NCI-H2029 treated with DMSO at 0.1 percent for 48 hours (cell line): ENCODE results near the gene ATP10B.
"Not testable (repeated sequence)": the region's sequence is repeated elsewhere in the genome, so short reads cannot be mapped to it uniquely, and the experiment has no call there.

Source experiments
- DNase-seq: peaks from one replicate; lab custom pipeline; 2025; lab: John Stamatoyannopoulos, UW

The ATP10B gene

GRCh38 chr5:160852049-160852448 lies at the start of gene ATP10B:
Gene ATP10B (minus strand): TSS chr5:160852211. CDS start chr5:160688074, 164,137 bp downstream.
- no peak for DNase-seq

- DNase-seq: no peak
These were observed 49.6 kb upstream of the ATP10B start for GRCh38 chr5:160901656-160902055.

DNA sequence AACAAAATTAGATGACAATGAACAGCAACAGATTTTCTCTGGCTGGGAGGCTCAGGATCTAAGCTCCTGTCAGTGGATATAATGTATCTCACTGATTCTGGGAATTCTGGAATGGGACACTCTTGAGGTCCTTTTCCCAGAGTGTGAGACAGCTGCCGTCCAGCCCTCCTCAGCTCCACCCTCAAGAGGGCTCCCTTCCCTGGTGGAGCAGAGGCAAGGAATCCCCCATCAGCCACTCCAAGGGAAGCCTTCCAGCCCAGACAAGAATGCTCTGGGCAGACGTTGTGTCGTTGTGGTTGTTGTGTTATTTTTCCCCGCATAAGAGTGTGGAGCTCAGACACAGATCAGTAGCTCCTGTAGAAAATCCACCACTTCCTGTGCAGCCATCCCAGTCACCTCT lies 47.7 kb upstream of the ATP10B start:
- no peak for DNase-seq

DNA sequence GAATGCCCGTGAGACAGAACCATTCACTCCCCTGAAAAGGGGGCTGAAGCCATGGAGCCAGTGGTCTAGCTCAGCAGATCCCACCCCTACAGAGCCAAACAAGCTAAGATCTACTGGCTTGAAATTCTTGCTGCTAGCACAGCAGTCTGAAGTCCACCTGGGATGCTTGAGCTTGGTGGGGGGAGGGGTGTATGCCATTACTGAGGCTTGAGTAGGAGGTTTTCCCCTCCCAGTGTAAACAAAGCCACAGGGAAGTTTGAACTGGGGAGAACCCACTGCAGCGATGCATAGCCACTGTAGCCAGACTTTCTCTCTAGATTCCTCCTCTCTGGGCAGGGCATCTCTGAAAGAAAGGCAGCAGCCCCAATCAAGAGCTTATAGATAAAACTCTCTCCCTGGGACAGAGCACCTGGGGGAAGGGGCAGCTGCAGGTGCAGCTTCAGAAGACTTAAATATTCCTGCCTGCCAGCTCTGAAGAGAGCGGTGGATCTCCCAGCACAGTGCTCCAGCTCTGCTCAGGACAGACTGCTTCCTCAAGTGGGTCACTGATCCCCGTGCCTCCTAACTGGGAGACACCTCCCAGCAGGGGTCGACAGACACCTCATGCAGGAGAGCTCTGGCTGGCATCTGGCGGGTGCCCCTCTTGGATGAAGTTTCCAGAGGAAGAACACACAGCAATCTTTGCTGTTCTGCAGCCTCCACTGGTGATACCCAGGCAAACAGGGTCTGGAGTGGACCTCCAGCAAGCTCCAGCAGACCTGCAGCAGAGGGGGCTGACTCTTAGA lies 41.4 kb upstream of the ATP10B start:
- DNase-seq: not testable (repeated sequence)

GRCh38 chr5:160887780-160888179 lies 35.8 kb upstream of the ATP10B start:
- no peak for DNase-seq

DNA sequence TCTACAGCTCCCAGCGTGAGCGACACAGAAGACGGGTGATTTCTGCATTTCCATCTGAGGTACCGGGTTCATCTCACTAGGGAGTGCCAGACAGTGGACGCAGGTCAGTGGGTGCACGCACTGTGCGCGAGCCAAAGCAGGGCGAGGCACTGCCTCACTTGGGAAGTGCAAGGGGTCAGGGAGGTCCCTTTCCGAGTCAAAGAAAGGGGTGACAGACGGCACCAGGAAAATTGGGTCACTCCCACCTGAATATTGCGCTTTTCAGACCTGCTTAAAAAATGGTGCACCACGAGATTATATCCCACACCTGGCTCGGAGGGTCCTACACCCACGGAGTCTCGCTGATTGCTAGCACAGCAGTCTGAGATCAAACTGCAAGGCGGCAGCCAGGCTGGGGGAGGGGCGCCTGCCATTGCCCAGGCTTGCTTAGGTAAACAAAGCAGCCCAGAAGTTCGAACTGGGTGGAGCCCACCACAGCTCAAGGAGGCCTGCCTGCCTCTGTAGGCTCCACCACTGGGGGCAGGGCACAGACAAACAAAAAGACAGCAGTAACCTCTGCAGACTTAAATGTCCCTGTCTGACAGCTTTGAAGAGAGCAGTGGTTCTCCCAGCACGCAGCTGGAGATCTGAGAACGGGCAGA lies 21.7 kb upstream of the ATP10B start:
- not testable (repeated sequence) for DNase-seq

- DNase-seq: no peak
These were observed 18.0 kb upstream of the ATP10B start for GRCh38 chr5:160869989-160870521.

DNA sequence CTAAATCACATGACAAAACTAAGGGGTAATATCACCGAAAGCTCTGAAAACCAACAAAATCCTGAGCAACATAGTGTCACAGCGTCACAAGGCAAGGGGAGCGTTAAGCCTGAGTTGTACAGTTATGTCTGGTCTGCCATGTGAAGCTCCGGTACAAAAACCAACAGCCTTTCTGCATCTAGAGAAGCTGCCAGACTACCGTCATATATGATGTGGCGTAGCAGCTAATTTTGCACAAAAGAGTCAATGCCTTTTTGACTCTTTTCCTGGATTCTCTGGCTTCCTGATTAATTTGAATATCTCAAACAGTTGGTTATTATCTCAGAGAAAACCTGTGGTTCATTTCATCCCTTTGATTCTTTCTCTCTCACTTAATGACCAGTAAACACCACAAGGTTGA lies 16.0 kb upstream of the ATP10B start:
- DNase-seq: no peak

DNA sequence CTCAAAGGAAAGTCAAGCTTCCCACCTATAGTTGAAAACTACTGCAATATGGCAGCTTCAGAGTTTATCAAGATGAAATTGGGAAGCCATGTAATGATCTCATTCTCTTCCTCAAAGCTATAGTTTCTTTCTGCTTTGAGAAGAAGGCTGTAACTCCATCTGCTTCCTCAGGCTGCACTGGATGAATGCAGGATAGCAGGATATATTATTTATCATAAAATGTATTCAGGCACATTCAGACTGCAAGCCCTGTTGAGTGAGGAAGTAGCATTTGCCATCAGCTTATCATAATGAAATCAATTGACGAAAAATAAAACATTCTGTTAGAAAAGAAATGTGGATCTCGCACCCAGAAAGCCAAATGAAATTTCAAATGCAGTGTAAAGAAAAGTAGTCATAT lies 560 bp downstream of the ATP10B start:
- DNase-seq: no peak

DNA sequence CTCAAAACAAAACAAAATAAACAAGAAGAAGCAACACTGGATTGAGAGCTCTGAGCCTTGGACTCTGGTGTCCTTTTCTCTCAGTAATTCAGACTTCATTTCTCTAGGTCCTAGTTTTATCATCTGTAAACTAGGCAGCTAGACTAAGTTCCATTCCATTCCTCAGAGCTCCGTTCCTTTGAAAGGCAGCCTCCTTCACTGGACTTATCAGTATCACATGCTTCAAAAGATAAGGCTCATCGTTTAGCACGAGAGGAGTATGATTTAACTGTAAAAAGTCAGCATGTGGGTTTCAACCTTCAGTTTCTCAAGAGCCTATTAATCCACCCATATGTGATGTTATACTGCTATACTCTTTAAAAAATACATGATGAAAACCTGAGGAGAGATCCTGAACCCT lies 1.6 kb downstream of the ATP10B start:
- no peak for DNase-seq

DNA sequence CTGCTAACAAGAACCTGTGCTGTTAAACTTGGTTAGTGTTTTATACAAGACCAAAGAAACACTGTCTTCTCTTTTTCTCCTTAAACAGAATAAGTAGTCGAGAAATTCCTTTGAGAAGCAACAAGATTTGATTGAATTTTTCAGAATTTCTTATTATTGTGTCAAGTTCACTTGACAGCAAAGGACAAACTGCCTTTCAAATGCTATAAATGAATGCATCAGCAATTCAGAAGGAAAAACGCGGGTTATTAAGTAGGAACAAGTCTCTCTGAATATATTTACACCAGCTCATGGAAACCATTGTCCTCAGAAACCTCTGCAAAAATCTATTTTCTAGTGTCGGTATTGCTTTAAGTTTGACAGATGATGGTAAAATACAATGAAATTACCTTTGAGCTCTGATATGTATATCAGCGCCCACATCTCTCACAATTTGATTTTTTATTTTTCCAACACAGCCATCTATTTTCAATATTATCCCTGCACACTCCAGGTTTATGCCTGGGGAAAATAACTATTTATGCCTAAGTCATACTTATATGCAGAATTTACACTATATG lies 4.4 kb downstream of the ATP10B start:
- DNase-seq: no peak

- DNase-seq: no peak
These were observed 5.4 kb downstream of the ATP10B start for GRCh38 chr5:160846642-160847041.

DNA sequence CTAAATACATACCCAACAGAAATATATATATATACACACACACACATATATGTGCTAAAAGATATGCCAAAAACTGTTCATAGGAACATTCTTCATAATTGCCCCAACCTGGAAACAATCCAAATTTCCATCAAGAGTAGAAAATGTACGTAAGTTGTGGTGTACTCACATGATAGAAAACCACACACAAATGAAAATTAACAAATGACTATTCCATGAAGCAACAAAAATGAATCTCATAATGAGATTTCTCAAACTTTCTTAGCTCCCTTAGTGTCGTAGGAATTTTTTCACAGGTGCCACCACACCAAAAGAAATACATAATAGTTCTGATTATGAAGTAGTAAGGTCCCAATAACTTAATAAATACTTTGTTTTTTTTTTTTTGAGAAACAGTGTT lies 7.8 kb downstream of the ATP10B start:
- DNase-seq: no peak

GRCh38 chr5:160843240-160843639 lies 8.8 kb downstream of the ATP10B start:
- peak; percentile 79 for DNase-seq

GRCh38 chr5:160837749-160838593 lies 14.0 kb downstream of the ATP10B start:
- DNase-seq: no peak

- no peak for DNase-seq
These were observed 14.8 kb downstream of the ATP10B start for GRCh38 chr5:160837211-160837610.

GRCh38 chr5:160835818-160836528 lies 16.0 kb downstream of the ATP10B start:
- no peak for DNase-seq

DNA sequence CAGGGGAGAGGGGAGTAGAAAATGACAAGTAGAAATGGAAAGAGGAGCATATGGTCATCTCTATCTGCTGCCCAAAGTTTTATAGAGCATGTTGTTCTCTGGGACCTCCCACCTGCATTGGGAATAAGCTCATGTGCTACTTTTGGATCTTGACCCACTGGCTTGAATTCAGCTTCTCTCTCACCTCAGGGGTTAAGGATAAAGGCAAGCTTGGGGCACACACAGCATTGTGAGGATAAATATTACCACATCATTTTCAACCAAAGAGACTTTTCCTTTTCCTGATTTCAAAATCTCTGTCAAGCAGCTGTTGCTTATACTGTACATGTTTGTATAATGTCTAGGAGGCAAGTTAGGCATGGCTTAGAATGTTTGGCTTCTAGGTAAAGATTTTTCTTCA lies 16.6 kb downstream of the ATP10B start:
- DNase-seq: no peak

DNA sequence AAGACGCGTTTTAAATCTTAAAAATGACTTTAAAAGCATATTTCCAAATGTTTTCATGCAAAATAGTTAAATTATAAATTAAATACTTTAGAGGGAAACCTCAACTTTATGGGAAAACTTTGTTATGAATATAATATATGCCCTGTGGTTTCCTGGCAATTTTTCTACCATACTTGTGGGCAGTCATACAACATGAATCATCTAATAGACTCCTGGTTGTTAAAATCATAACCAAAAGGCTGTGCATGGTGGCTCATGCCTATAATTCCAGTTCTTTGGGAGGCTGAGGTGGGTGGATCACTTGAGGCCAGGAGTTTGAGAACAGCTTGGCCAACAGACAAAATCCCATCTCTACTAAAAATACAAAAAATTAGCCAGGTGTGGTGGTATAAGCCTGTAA lies 18.2 kb downstream of the ATP10B start:
- no peak for DNase-seq

GRCh38 chr5:160831801-160832200 lies 20.2 kb downstream of the ATP10B start:
- no peak for DNase-seq

DNA sequence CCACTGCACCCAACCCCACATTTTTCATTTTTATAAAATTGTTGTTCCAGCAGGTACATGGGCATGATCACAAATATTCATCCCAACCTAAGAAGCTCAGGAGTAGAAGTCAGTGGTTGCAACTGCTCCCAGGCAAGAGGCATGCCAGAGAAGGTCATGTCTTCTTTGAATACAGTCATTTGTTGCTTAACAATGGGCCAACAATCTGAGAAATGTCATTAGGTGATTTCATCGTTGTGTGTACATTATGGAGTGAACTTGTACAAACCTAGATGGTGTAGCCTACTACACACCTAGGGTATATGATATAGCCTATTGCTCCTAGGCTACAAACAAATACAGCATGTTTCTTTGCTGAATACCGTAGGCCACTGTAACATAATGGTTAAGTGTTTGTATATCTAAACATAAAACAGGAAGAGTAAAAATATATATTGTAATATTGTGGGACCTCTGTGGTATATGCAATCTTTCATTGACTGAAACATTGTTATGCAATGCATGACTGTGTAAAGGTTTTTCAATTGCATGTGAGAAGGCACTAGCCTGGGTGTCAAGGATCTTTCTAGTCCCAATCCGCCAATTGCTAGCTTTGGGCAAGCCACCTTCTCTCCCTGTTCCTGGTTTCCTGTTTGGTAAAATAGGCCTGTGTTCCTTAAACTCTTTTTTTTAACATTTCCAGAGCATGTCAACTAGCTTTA lies 27.6 kb downstream of the ATP10B start:
- no peak for DNase-seq
